Esophagus muscularis mucosa (tissue), 4 donors: ENCODE measurements around the gene ST3GAL6. TPM values are rescaled to one million over a fixed set of nuclear protein-coding genes. Genes with fewer than 3 reads are reported as not detected.

ENCODE experiments used
- DNase-seq: peaks from one replicate; pipeline ENCODE4 v3.0.0-alpha.2; 2017; ENCODE audit errors: extremely low spot score
- H3K27ac ChIP-seq, 4 donors: fragments of 200-600 bp; sonication (generic); replicated peaks in 1 of 4; 1 replicate in 3 of 4; 2 replicates in 1 of 4; pipeline ENCODE4 v1.5.1; 2016 to 2019; ENCODE audit warnings: mild to moderate bottlenecking in 1 of 4
- H3K27me3 ChIP-seq, 4 donors: fragments of 200-600 bp; sonication (generic); one replicate each; pipeline versions ENCODE4 v1.5.1 to v1.6.0; 2016 to 2019
- H3K36me3 ChIP-seq, 4 donors: fragments of 200-600 bp; sonication (generic); one replicate each; pipeline ENCODE4 v1.5.1; 2016 to 2019
- H3K4me1 ChIP-seq, 4 donors: fragments of 200-600 bp; sonication (generic); one replicate each; pipeline ENCODE4 v1.5.1; 2016 to 2019
- H3K4me3 ChIP-seq, 4 donors: fragments of 200-600 bp; sonication (generic); 1 replicate in 2 of 4; 2 replicates in 2 of 4; pipeline ENCODE4 v1.5.1; 2016 to 2019; ENCODE audit warnings: mild to moderate bottlenecking in 4 of 4, moderate library complexity in 1 of 4
- H3K9me3 ChIP-seq, 4 donors: fragments of 200-600 bp; sonication (generic); 1 replicate in 3 of 4; 2 replicates in 1 of 4; pipeline ENCODE4 v1.5.1; 2016 to 2019
- EP300 ChIP-seq: sonication (generic); formaldehyde crosslinking; IDR thresholded peaks from one replicate; pipeline ENCODE4 v1.6.1; 2017; ENCODE audit warnings: antibody characterized with exemption
- POLR2A ChIP-seq: fragments of 450-650 bp; IDR thresholded peaks from one replicate; pipeline ENCODE4 v1.6.1; 2017; ENCODE audit warnings: antibody characterized with exemption, moderate library complexity, mild to moderate bottlenecking, low read depth
- POLR2AphosphoS5 ChIP-seq, 2 donors: sonication (generic); formaldehyde crosslinking; IDR thresholded peaks; one replicate each; pipeline ENCODE4 v1.6.1; 2017; ENCODE audit warnings: antibody characterized with exemption in 2 of 2
- whole genome bisulfite sequencing: methylation state at CpG from one replicate; pipeline ENCODE4 v1.1.5; 2018; 5-methylcytosine and 5-hydroxymethylcytosine counted together
- intact Hi-C: fragments of 100-400 bp; cut with DNase I; formaldehyde crosslinking; loops from one replicate; pipeline ENCODE4 v1.15.1; 2023
- total RNA-seq, 4 donors: library from RNA; depleted of rRNA; stranded (reverse); fragments of >200 nt; gene quantifications; one replicate each; pipeline versions ENCODE4 v1.1.0 to v1.2.1, GENCODE V29; 2016
- TF ChIP-seq, protein P1 (sequence below), 3 experiments: fragments of 200-600 bp in 2 of 3; fragments of 450-650 bp in 1 of 3; sonication (generic) in 2 of 3; IDR thresholded peaks; one replicate each; pipeline ENCODE4 v1.5.1; 2017 to 2019; ENCODE audit warnings: antibody characterized with exemption in 3 of 3, mild to moderate bottlenecking in 2 of 3, moderate library complexity in 1 of 3

ST3GAL6 gene
- total RNA-seq, 4 donors from 2014 or later: 3.3 to 10.8 (median 4.6) TPM

DNA sequence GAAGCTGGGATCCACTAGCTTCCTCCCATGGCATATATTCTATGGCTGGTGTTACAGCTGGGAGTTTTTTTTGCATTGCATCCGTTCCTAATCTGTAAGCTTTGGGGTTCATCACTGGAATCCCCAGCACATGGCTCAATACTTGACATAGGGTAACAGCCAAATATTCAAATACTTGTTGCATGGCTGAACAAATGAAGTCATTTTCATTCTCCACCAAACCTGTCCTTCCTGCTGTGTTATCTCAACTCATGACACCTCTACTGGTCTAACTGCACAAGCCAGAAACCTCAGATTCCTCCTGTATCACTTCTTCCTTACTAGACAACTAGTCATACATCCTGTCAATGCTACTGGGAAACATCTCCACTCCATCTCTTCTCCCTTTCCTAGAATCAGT is 43.4 kb downstream of the ST3GAL6 start:
- no peaks in the 10 kb centered on the region for H3K9me3 ChIP-seq
- H3K27ac ChIP-seq: no peak overlapping the region
- TF ChIP-seq POLR2AphosphoS5 (IDR thresholded peaks at IDR 0.05): no peak
- TF ChIP-seq POLR2A: no peak
- TF ChIP-seq, protein P1, sequence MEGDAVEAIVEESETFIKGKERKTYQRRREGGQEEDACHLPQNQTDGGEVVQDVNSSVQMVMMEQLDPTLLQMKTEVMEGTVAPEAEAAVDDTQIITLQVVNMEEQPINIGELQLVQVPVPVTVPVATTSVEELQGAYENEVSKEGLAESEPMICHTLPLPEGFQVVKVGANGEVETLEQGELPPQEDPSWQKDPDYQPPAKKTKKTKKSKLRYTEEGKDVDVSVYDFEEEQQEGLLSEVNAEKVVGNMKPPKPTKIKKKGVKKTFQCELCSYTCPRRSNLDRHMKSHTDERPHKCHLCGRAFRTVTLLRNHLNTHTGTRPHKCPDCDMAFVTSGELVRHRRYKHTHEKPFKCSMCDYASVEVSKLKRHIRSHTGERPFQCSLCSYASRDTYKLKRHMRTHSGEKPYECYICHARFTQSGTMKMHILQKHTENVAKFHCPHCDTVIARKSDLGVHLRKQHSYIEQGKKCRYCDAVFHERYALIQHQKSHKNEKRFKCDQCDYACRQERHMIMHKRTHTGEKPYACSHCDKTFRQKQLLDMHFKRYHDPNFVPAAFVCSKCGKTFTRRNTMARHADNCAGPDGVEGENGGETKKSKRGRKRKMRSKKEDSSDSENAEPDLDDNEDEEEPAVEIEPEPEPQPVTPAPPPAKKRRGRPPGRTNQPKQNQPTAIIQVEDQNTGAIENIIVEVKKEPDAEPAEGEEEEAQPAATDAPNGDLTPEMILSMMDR (IDR thresholded peaks at IDR 0.05): no peak
- no peak for TF ChIP-seq EP300
- intact Hi-C loops: no loop called here
- H3K36me3 ChIP-seq: peaks cover 13 to 58% (median 30%) of the 10 kb centered on the region in 4 donors
- no peaks in the 10 kb centered on the region for H3K27me3 ChIP-seq
- H3K4me1 ChIP-seq: no peaks in the 10 kb centered on the region
- 100% methylated on average over 1 of the region's 1 CpG for WGBS
- H3K4me3 ChIP-seq: no peak overlapping the region
- no peak for DNase-seq

DNA sequence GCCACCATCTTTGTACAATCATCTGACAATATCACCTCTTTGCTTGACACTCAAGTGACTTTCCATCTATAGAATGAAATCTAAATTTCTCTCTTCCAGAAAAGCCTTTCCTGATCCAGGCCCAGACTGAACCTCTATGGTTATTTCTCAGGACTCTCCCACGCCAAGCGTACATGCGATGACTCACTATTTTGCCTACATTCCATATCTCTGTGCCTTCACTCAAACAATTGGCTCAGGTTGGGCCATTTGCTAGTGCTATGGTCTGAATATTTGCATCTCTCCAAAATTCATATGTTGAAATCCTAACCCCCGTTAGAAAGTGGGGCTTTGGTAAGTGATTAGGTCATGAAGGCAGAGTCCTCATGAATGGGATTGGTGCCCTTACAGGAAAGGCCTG is 43.9 kb downstream of the ST3GAL6 start:
- Histone ChIP-seq H3K9me3 (no peaks in the 10 kb centered on the region), H3K27me3 (no peaks in the 10 kb centered on the region), H3K4me1 (no peaks in the 10 kb centered on the region), H3K4me3 (no peak overlapping the region), H3K27ac (no peak overlapping the region), H3K36me3 (peaks cover 13 to 55% (median 29%) of the 10 kb centered on the region in 4 donors)
- intact Hi-C loops: no loop called here
- DNase-seq: no peak
- WGBS: 93% methylated on average over 4 of the region's 4 CpGs
- TF ChIP-seq EP300 (no peak), POLR2AphosphoS5 (IDR thresholded peaks at IDR 0.05) (no peak), POLR2A (no peak)
- TF ChIP-seq, protein P1 (IDR thresholded peaks at IDR 0.05): no peak

DNA sequence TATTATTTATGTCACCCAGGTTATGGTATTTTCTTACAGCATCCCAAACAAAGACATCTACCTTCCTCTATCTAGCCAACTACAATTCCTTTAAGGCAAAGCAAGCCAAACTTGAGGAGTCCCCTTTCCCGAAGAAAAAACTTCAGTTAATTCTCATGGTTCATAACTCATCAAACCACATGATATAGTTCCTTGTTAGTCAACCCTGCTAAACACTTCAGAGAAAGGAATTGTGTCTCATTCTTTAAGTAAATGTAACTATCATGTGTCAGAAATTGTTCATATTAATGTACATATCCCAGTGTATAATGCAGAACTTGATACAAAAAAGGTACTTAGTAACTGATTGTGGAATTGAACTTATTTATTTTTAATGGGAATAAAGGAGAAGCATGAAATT is 44.4 kb downstream of the ST3GAL6 start:
- WGBS: 94% methylated on average over 1 of the region's 1 CpG
- no peaks in the 10 kb centered on the region for H3K4me1 ChIP-seq
- H3K36me3 ChIP-seq: peaks cover 13 to 55% (median 29%) of the 10 kb centered on the region in 4 donors
- no peak overlapping the region for H3K4me3 ChIP-seq
- TF ChIP-seq EP300 (no peak), POLR2AphosphoS5 (IDR thresholded peaks at IDR 0.05) (no peak), POLR2A (no peak)
- TF ChIP-seq, protein P1 (IDR thresholded peaks at IDR 0.05): no peak
- H3K9me3 ChIP-seq: no peaks in the 10 kb centered on the region
- H3K27me3 ChIP-seq: no peaks in the 10 kb centered on the region
- intact Hi-C loops: no loop called here
- H3K27ac ChIP-seq: no peak overlapping the region
- DNase-seq: no peak

DNA sequence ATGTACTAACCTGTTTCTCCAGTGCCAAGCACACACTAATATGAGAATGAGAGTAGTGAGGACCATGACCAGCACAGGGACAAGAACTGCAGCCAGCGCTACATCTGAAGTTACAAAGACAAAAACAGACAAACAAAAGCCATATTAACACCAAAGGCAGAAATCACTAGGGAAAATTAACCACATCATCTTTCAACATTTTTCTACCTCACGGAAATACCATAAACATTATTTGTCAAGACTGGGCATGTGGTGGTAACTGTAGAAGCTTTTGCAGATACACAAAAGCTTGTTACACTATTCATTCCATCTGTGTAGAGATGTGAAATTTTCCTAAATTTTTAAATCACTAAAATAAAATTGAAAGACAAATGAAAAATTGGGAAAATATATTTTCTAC is 44.9 kb downstream of the ST3GAL6 start:
- DNase-seq: no peak
- Histone ChIP-seq H3K4me3 (no peak overlapping the region), H3K9me3 (no peaks in the 10 kb centered on the region), H3K27me3 (no peaks in the 10 kb centered on the region), H3K27ac (no peak overlapping the region), H3K36me3 (peaks cover 13 to 55% (median 29%) of the 10 kb centered on the region in 4 donors), H3K4me1 (no peaks in the 10 kb centered on the region)
- TF ChIP-seq POLR2AphosphoS5 (IDR thresholded peaks at IDR 0.05): no peak
- no peak for TF ChIP-seq POLR2A
- no peak for TF ChIP-seq EP300
- TF ChIP-seq, protein P1 (IDR thresholded peaks at IDR 0.05): no peak
- intact Hi-C loops: no loop called here
- 97% methylated on average over 2 of the region's 2 CpGs for whole genome bisulfite sequencing

DNA sequence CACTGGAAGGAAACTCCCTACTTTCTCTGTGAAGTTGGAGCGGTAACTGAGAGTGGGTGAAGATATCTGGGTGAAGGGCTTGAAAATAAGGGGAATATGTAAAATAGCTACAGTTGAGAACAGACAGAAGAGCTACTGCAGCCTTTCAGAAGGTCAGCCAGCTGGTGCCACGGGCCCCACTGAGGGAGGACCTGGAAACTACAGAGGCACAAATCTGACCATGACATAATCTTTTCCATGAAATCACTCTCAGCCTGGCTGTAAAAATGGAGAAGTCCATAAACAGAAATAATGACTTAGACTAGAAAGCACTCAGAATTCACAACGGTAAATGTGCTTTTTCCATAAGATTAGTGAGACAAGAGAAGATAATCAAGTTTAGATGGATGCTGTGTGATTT is 46.4 kb downstream of the ST3GAL6 start:
- H3K27ac ChIP-seq: no peak overlapping the region
- H3K36me3 ChIP-seq: peaks cover 13 to 64% (median 33%) of the 10 kb centered on the region in 4 donors
- TF ChIP-seq EP300: no peak
- TF ChIP-seq, protein P1 (IDR thresholded peaks at IDR 0.05): no peak
- no peak for TF ChIP-seq POLR2A
- TF ChIP-seq POLR2AphosphoS5 (IDR thresholded peaks at IDR 0.05): no peak
- WGBS: 66% methylated on average over 3 of the region's 3 CpGs
- intact Hi-C loops: no loop called here
- no peaks in the 10 kb centered on the region for H3K9me3 ChIP-seq
- DNase-seq: no peak
- H3K27me3 ChIP-seq: no peaks in the 10 kb centered on the region
- no peak overlapping the region for H3K4me3 ChIP-seq
- H3K4me1 ChIP-seq: no peaks in the 10 kb centered on the region
